B cell (primary cell): ENCODE measurements around the gene ZNF28. TPM values are rescaled to one million over a fixed set of nuclear protein-coding genes. Genes with fewer than 3 reads are reported as not detected.
"Not testable (repeated sequence)": the region's sequence is repeated elsewhere in the genome, so short reads cannot be mapped to it uniquely, and the experiment has no call there.

Experiments
- ATAC-seq: fragments of 200-7000 bp; cut with Tn5 transposase; one replicate; pipeline ENCODE4 v1.10.0; 2021; ENCODE audit warnings: low read depth, mild to moderate bottlenecking, moderate number of reproducible peaks, moderate library complexity
- CTCF ChIA-PET: fragments of 350-600 bp; sonication (Branson Sonifier 250); formaldehyde crosslinking; loops from one replicate; lab custom pipeline; 2021; ENCODE audit warnings: antibody characterized with exemption, inconsistent platforms; lab: Charles Lee
- POLR2A ChIA-PET: fragments of 350-600 bp; sonication (Branson Sonifier 250); formaldehyde crosslinking; loops from one replicate; lab custom pipeline; 2021; ENCODE audit warnings: antibody characterized with exemption; lab: Charles Lee
- DNase-seq: peaks from one replicate; pipeline ENCODE4 v3.0.0; 2013
- H2AFZ ChIP-seq: 2 replicates; pipeline ENCODE4 v1.6.1; 2012; ENCODE audit warnings: mild to moderate bottlenecking, low read depth, low read length; ENCODE audit not compliant: insufficient read depth, poor library complexity, severe bottlenecking
- H3K27ac ChIP-seq, 2 donors: 1 replicate in 1 of 2; 2 replicates in 1 of 2; pipeline ENCODE4 v1.5.1; 2012 to 2013; ENCODE audit warnings: low read length in 2 of 2, mild to moderate bottlenecking in 2 of 2, moderate library complexity in 1 of 2
- H3K27me3 ChIP-seq, 4 experiments: fragments of 200-600 bp in 1 of 4; sonication (generic) in 1 of 4; replicated peaks in 1 of 4; 1 replicate in 2 of 4; 2 replicates in 2 of 4; pipeline versions ENCODE4 v1.6.1 to v1.7.0; 2013 to 2016; ENCODE audit warnings: low read length in 3 of 4, mild to moderate bottlenecking in 2 of 4, mixed read lengths in 1 of 4, moderate library complexity in 1 of 4; ENCODE audit not compliant: insufficient read depth in 4 of 4, control insufficient read depth in 3 of 4; ENCODE audit errors: control extremely low read depth in 1 of 4
- H3K36me3 ChIP-seq, 2 experiments: replicated peaks in 1 of 2; 1 replicate in 1 of 2; 2 replicates in 1 of 2; pipeline versions ENCODE4 v1.6.1 to v1.7.1; 2013; ENCODE audit warnings: low read length in 1 of 2; ENCODE audit not compliant: insufficient read depth in 2 of 2, control insufficient read depth in 1 of 2; ENCODE audit errors: control extremely low read depth in 1 of 2, extremely low read depth in 1 of 2
- H3K4me1 ChIP-seq, 2 donors: fragments of 200-600 bp in 1 of 2; sonication (generic) in 1 of 2; 1 replicate in 1 of 2; 2 replicates in 1 of 2; pipeline versions ENCODE4 v1.5.1 to v1.6.1; 2013 to 2017; ENCODE audit warnings: low read length in 2 of 2; ENCODE audit not compliant: control insufficient read depth in 2 of 2, insufficient read depth in 2 of 2
- H3K4me2 ChIP-seq: replicated peaks from 2 replicates; pipeline ENCODE3; 2012; ENCODE audit warnings: mild to moderate bottlenecking, low read depth, low read length; ENCODE audit not compliant: poor library complexity, severe bottlenecking
- H3K4me3 ChIP-seq, 5 experiments: fragments of 200-600 bp in 1 of 5; sonication (generic) in 1 of 5; 1 replicate in 3 of 5; 2 replicates in 2 of 5; pipeline versions ENCODE4 v1.5.1 to v1.7.0; 2011 to 2016; ENCODE audit warnings: low read length in 4 of 5, mild to moderate bottlenecking in 4 of 5, low read depth in 2 of 5, control low read depth in 1 of 5, moderate library complexity in 1 of 5; ENCODE audit not compliant: insufficient read depth in 1 of 5; ENCODE audit errors: control extremely low read depth in 1 of 5, extremely low read depth in 1 of 5
- H3K79me2 ChIP-seq: fragments of 200-600 bp; sonication (generic); one replicate; pipeline ENCODE4 v1.6.0; 2016; ENCODE audit warnings: low read length; ENCODE audit not compliant: control insufficient read depth, insufficient read depth
- H3K9ac ChIP-seq: fragments of 200-600 bp; sonication (generic); 2 replicates; pipeline ENCODE4 v1.6.1; 2017; ENCODE audit warnings: mild to moderate bottlenecking, low read length, moderate library complexity
- H3K9me3 ChIP-seq, 3 donors: one replicate each; pipeline versions ENCODE4 v1.6.1 to v1.7.1; 2013; ENCODE audit warnings: low read length in 2 of 3; ENCODE audit not compliant: control insufficient read depth in 2 of 3, insufficient read depth in 1 of 3; ENCODE audit errors: control extremely low read depth in 1 of 3
- H4K20me1 ChIP-seq: 2 replicates; pipeline ENCODE4 v1.6.0; 2012; ENCODE audit warnings: mild to moderate bottlenecking, low read length; ENCODE audit not compliant: insufficient read depth, control insufficient read depth, poor library complexity, severe bottlenecking
- H3K27ac Mint-ChIP-seq: one replicate; pipeline ENCODE4 v1.8.0; 2021; ENCODE audit warnings: mixed read lengths
- H3K27me3 Mint-ChIP-seq: one replicate; pipeline ENCODE4 v1.8.0; 2021; ENCODE audit warnings: mixed read lengths
- H3K4me1 Mint-ChIP-seq: one replicate; pipeline ENCODE4 v1.8.0; 2021; ENCODE audit warnings: mixed read lengths
- H3K4me3 Mint-ChIP-seq: one replicate; pipeline ENCODE4 v1.8.0; 2021; ENCODE audit warnings: mixed read lengths
- H3K9me3 Mint-ChIP-seq: one replicate; pipeline ENCODE4 v1.8.0; 2022; ENCODE audit warnings: mixed read lengths; ENCODE audit not compliant: insufficient read depth
- WGBS: methylation state at CpG from one replicate; pipeline ENCODE4 v1.1.5; 2013; ENCODE audit warnings: missing lambda C conversion rate; ENCODE audit not compliant: insufficient coverage; 5-methylcytosine and 5-hydroxymethylcytosine counted together
- intact Hi-C: fragments of 100-400 bp; cut with micrococcal nuclease; formaldehyde crosslinking; loops from one replicate; pipeline ENCODE4 v1.10.0; 2022
- polyA minus RNA-seq: library from RNA; depleted of rRNA, polyadenylated mRNA; stranded (reverse); fragments of >200 nt; gene quantifications from 2 replicates; pipeline ENCODE4 v1.2.3, GENCODE V29; 2012
- polyA plus RNA-seq: library from polyadenylated mRNA; depleted of rRNA; stranded (reverse); fragments of >200 nt; gene quantifications from 2 replicates; pipeline ENCODE4 v1.2.3, GENCODE V29; 2012
- total RNA-seq, 2 donors: library from RNA; stranded (reverse); fragments of 120-200 nt in 1 of 2; gene quantifications; 1 replicate in 1 of 2; 2 replicates in 1 of 2; pipeline versions ENCODE4 v1.2.3 to v1.2.4, GENCODE V29; 2013 to 2022

ZNF28 gene
- 26.2 and 27.4 TPM in 2 replicates for total RNA-seq
- 28.6 TPM for total RNA-seq (2013)
- 3.6 and 3.7 TPM in 2 replicates for polyA plus RNA-seq
- polyA minus RNA-seq, result 6.7 and 8.1 TPM in 2 replicates

- Histone ChIP-seq H3K4me3 (peak within 1 kb of the TSS; percentile 63 to 73 (median 70)), H3K27ac (peak within 1 kb of the TSS; percentile 49 to 75), H3K4me2 (peak within 1 kb of the TSS; percentile 72), H3K9ac (peak within 1 kb of the TSS; percentile 74), H3K79me2 (peaks cover 12% of the 10 kb centered on the region), H2AFZ (peak within 1 kb of the TSS; percentile 67), H3K9me3 (peaks cover 0 to 20% (median 3%) of the 10 kb centered on the region in 3 donors)
- POLR2A ChIA-PET, H3K9me3 Mint-ChIP-seq, H3K27me3 ChIP-seq, H3K36me3 ChIP-seq, H4K20me1 ChIP-seq, H3K4me1 ChIP-seq, H3K27me3 Mint-ChIP-seq, CTCF ChIA-PET: not testable (repeated sequence)
- WGBS, result 2% methylated on average over 17 of the region's 44 CpGs
- peak within 1 kb of the TSS; percentile 80 for H3K27ac Mint-ChIP-seq
- DNase-seq (peak; percentile 62), ATAC-seq (peak; percentile 100)
- intact Hi-C loops, result loop anchor here (2.0 kb wide), 1 partner anchor 35 kb away; the partner anchor contains the start of gene ZNF600
- H3K4me3 Mint-ChIP-seq, result peak within 1 kb of the TSS; percentile 90
- H3K4me1 Mint-ChIP-seq, result peaks cover 24% of the 10 kb centered on the region
These were observed at the start of gene ZNF28 for GRCh38 chr19:52821204-52821960. Gene ZNF28 (minus strand): TSS chr19:52821633. CDS start chr19:52817958, 3,675 bp downstream.

DNA sequence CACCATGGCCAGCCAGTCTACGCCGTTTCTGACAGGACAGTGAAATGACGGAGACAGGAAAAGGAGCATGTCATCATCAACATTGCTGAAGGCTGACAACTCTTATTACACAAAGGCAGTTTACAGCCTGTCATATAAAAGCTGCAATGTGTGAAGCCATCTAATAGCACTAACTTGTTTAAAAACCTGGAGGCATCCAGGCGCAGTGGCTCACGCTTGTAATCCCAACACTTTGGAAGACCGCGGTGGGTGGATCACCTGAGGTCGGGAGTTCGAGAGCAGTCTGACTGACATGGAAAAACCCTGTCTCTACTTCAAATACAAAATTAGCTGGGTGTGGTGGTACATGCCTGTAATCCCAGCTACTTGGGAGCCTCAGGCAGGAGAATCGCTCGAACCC lies 46.6 kb upstream of the ZNF28 start:
- H3K4me1 ChIP-seq, H3K4me3 Mint-ChIP-seq, H3K27me3 ChIP-seq, H4K20me1 ChIP-seq, H3K4me2 ChIP-seq, H3K27ac Mint-ChIP-seq, intact Hi-C loops, H3K9me3 ChIP-seq, H3K9ac ChIP-seq, H3K36me3 ChIP-seq, DNase-seq, H3K27ac ChIP-seq, H3K4me3 ChIP-seq, POLR2A ChIA-PET, H2AFZ ChIP-seq, H3K27me3 Mint-ChIP-seq, H3K79me2 ChIP-seq, H3K4me1 Mint-ChIP-seq, H3K9me3 Mint-ChIP-seq, ATAC-seq, CTCF ChIA-PET: not testable (repeated sequence)
- WGBS, result 99% methylated on average over 9 of the region's 11 CpGs

GRCh38 chr19:52857378-52858191 lies 36.2 kb upstream of the ZNF28 start, which contains the start of gene ZNF468:
Gene ZNF468 (minus strand): TSS chr19:52857619. CDS start chr19:52854272, 3,347 bp downstream.
- Mint-ChIP-seq H3K27ac (peak within 1 kb of the TSS; percentile 85), H3K4me3 (peak within 1 kb of the TSS; percentile 93), H3K4me1 (peaks cover 22% of the 10 kb centered on the region)
- CTCF ChIA-PET, result interaction anchor here (0.7 kb wide), 2 partner anchors 86 to 1487 kb away, joined by 3 to 5 read pairs; no protein-coding TSS in a partner anchor
- Histone ChIP-seq H2AFZ (peak within 1 kb of the TSS; percentile 95), H3K36me3 (peaks cover 4 to 14% of the 10 kb centered on the region in 2 experiments), H3K4me3 (peak within 1 kb of the TSS; percentile 74 to 82 (median 78)), H3K79me2 (peaks cover 22% of the 10 kb centered on the region), H3K9ac (peak within 1 kb of the TSS; percentile 83), H3K27ac (peak within 1 kb of the TSS; percentile 55 to 76), H3K4me2 (peak within 1 kb of the TSS; percentile 88)
- WGBS, result 0% methylated on average over 15 of the region's 43 CpGs
- ATAC-seq (peak; percentile 100), DNase-seq (peak; percentile 82)
- intact Hi-C loops, result loop anchor here (1.0 kb wide), 1 partner anchor 40 kb away; the partner anchor contains the start of gene ZNF320
- H4K20me1 ChIP-seq, H3K9me3 ChIP-seq, H3K27me3 Mint-ChIP-seq, H3K4me1 ChIP-seq, H3K27me3 ChIP-seq, H3K9me3 Mint-ChIP-seq, POLR2A ChIA-PET: not testable (repeated sequence)
